Measurements from ENCODE around the gene FMO2.

GRCh38 chr1:171254859-171255258 lies 69.8 kb downstream of the FMO2 start:
- TF ChIP-seq CTCF (IDR thresholded peaks at IDR 0.05): no peak
- TF ChIP-seq POLR2A (IDR thresholded peaks at IDR 0.05): no peak
- TF ChIP-seq POLR2AphosphoS5 (IDR thresholded peaks at IDR 0.05; ENCODE audit: insufficient read depth in 1 of 2, low read depth in 1 of 2): no peak

Data from vagina (tissue), 2 donors.